H9 (cell line): ENCODE measurements around the gene GPHN. TPM values are rescaled to one million over a fixed set of nuclear protein-coding genes. Genes with fewer than 3 reads are reported as not detected.

Source experiments
- DNase-seq: peaks from one replicate; pipeline ENCODE4 v3.0.0-alpha.2; 2017
- H2AFZ ChIP-seq: one replicate; pipeline ENCODE4 v1.6.1; 2013; ENCODE audit warnings: mild to moderate bottlenecking, low read length, control low read depth, moderate library complexity
- H2AK5ac ChIP-seq: 2 replicates; pipeline ENCODE4 v1.6.1; 2013; ENCODE audit warnings: low read length, control low read depth, mixed read lengths; ENCODE audit not compliant: insufficient read length
- H2BK120ac ChIP-seq: one replicate; pipeline ENCODE4 v1.6.1; 2013; ENCODE audit warnings: low read depth, mild to moderate bottlenecking, low read length, control low read depth, inconsistent platforms; ENCODE audit not compliant: poor library complexity, severe bottlenecking
- H2BK12ac ChIP-seq: 2 replicates; pipeline ENCODE4 v1.6.1; 2013; ENCODE audit warnings: low read length, control low read depth, mixed read lengths, low read depth; ENCODE audit not compliant: insufficient read length
- H2BK15ac ChIP-seq: 2 replicates; pipeline ENCODE4 v1.6.1; 2013; ENCODE audit warnings: low read depth, low read length, control low read depth
- H2BK20ac ChIP-seq: one replicate; pipeline ENCODE4 v1.6.1; 2013; ENCODE audit warnings: low read depth, mild to moderate bottlenecking, low read length, control low read depth, inconsistent platforms; ENCODE audit not compliant: poor library complexity, severe bottlenecking
- H2BK5ac ChIP-seq: 2 replicates; pipeline ENCODE4 v1.6.1; 2013; ENCODE audit warnings: low read length, control low read depth, mixed read lengths; ENCODE audit not compliant: insufficient read length
- H3K14ac ChIP-seq: 2 replicates; pipeline ENCODE4 v1.6.1; 2013; ENCODE audit warnings: low read length, control low read depth; ENCODE audit not compliant: insufficient read depth
- H3K18ac ChIP-seq: 2 replicates; pipeline ENCODE4 v1.6.1; 2013; ENCODE audit warnings: low read depth, mild to moderate bottlenecking, mixed read lengths, low read length, control low read depth; ENCODE audit not compliant: insufficient read length
- H3K23ac ChIP-seq: 2 replicates; pipeline ENCODE4 v1.6.1; 2013; ENCODE audit warnings: low read length, control low read depth, mixed read lengths, low read depth; ENCODE audit not compliant: insufficient read length
- H3K23me2 ChIP-seq: 2 replicates; pipeline ENCODE4 v1.6.1; 2013; ENCODE audit warnings: low read depth, mild to moderate bottlenecking, mixed read lengths, low read length, control low read depth; ENCODE audit not compliant: insufficient read length, poor library complexity, severe bottlenecking
- H3K27ac ChIP-seq: 2 replicates; pipeline ENCODE4 v1.5.1; 2013; ENCODE audit warnings: low read length, control low read depth, mixed read lengths, low read depth; ENCODE audit not compliant: insufficient read length
- H3K27me3 ChIP-seq: 2 replicates; pipeline ENCODE4 v1.6.1; 2013; ENCODE audit warnings: low read length, control low read depth, inconsistent platforms; ENCODE audit not compliant: insufficient read depth
- H3K4ac ChIP-seq: 2 replicates; pipeline ENCODE4 v1.6.1; 2013; ENCODE audit warnings: low read depth, mild to moderate bottlenecking, control low read depth, inconsistent platforms, low read length, moderate library complexity
- H3K4me1 ChIP-seq: 2 replicates; pipeline ENCODE4 v1.6.1; 2013; ENCODE audit warnings: low read length, control low read depth, inconsistent platforms; ENCODE audit not compliant: insufficient read depth
- H3K4me2 ChIP-seq: 2 replicates; pipeline ENCODE4 v1.6.1; 2013; ENCODE audit warnings: low read length, control low read depth, mixed read lengths; ENCODE audit not compliant: insufficient read length, insufficient read depth
- H3K56ac ChIP-seq: 2 replicates; pipeline ENCODE4 v1.6.1; 2013; ENCODE audit warnings: low read depth, mild to moderate bottlenecking, mixed read lengths, low read length, control low read depth; ENCODE audit not compliant: insufficient read length
- H3K79me1 ChIP-seq: 2 replicates; pipeline ENCODE4 v1.6.1; 2013; ENCODE audit warnings: low read depth, mild to moderate bottlenecking, moderate library complexity, low read length, control low read depth, inconsistent platforms; ENCODE audit not compliant: insufficient read depth, poor library complexity, severe bottlenecking
- H3K79me2 ChIP-seq: 2 replicates; pipeline ENCODE4 v1.6.1; 2013; ENCODE audit warnings: low read length, control low read depth, inconsistent platforms; ENCODE audit not compliant: insufficient read depth
- H3K9ac ChIP-seq: 2 replicates; pipeline ENCODE4 v1.6.1; 2013; ENCODE audit warnings: low read length, control low read depth, mixed read lengths; ENCODE audit not compliant: insufficient read length; ENCODE audit errors: extremely low read depth
- H3K9me3 ChIP-seq: one replicate; pipeline ENCODE4 v1.6.1; 2013; ENCODE audit warnings: low read depth, low read length, inconsistent platforms; ENCODE audit not compliant: control insufficient read depth
- H3T11ph ChIP-seq: one replicate; pipeline ENCODE4 v1.6.1; 2013; ENCODE audit warnings: mild to moderate bottlenecking, low read length, control low read depth, inconsistent platforms
- H4K20me1 ChIP-seq: one replicate; pipeline ENCODE4 v1.6.1; 2013; ENCODE audit not compliant: control insufficient read depth, insufficient read length, insufficient read depth
- H4K5ac ChIP-seq: 2 replicates; pipeline ENCODE4 v1.6.1; 2013; ENCODE audit warnings: low read depth, mild to moderate bottlenecking, mixed read lengths, low read length, control low read depth; ENCODE audit not compliant: insufficient read length
- H4K8ac ChIP-seq: replicated peaks from 2 replicates; pipeline ENCODE4 v1.6.1; 2013; ENCODE audit warnings: low read length, control low read depth, mixed read lengths, low read depth; ENCODE audit not compliant: insufficient read length
- H4K91ac ChIP-seq: 2 replicates; pipeline ENCODE4 v1.6.1; 2013; ENCODE audit warnings: low read depth, mild to moderate bottlenecking, moderate library complexity, mixed read lengths, low read length, control low read depth; ENCODE audit not compliant: insufficient read length
- H3K27ac Mint-ChIP-seq, 3 experiments: 2 replicates in 2 of 3; 3 replicates in 1 of 3; pipeline ENCODE4 v1.8.0; 2020 to 2021; ENCODE audit warnings: mixed read lengths in 3 of 3, mild to moderate bottlenecking in 1 of 3, moderate library complexity in 1 of 3
- H3K27me3 Mint-ChIP-seq: 2 replicates; pipeline ENCODE4 v1.8.0; 2021; ENCODE audit warnings: low read depth, mild to moderate bottlenecking, moderate library complexity, mixed read lengths
- H3K36me3 Mint-ChIP-seq, 3 experiments: 2 replicates in 2 of 3; 3 replicates in 1 of 3; pipeline ENCODE4 v1.8.0; 2020 to 2021; ENCODE audit warnings: low read depth in 3 of 3, mixed read lengths in 3 of 3; ENCODE audit not compliant: insufficient read depth in 1 of 3
- H3K4me1 Mint-ChIP-seq, 2 experiments: 2 replicates each; pipeline ENCODE4 v1.8.0; 2020; ENCODE audit warnings: mixed read lengths in 2 of 2
- H3K4me3 Mint-ChIP-seq, 2 experiments: 2 replicates in 1 of 2; 3 replicates in 1 of 2; pipeline ENCODE4 v1.8.0; 2020 to 2021; ENCODE audit warnings: mild to moderate bottlenecking in 2 of 2, mixed read lengths in 2 of 2, moderate library complexity in 1 of 2
- H3K9me3 Mint-ChIP-seq, 2 experiments: 2 replicates in 1 of 2; 3 replicates in 1 of 2; pipeline ENCODE4 v1.8.0; 2020; ENCODE audit warnings: mild to moderate bottlenecking in 2 of 2, mixed read lengths in 2 of 2, moderate library complexity in 1 of 2
- WGBS: extraction: QIAGEN DNeasy Blood & Tissue Kit; methylation state at CpG from one replicate; pipeline ENCODE4 v1.1.7; 2013; ENCODE audit warnings: missing lambda C conversion rate, low lambda C conversion rate, mixed read lengths; ENCODE audit not compliant: insufficient read length; ENCODE audit errors: extremely low coverage; 5-methylcytosine and 5-hydroxymethylcytosine counted together
- total RNA-seq: library from RNA; stranded (reverse); gene quantifications from 2 replicates; pipeline ENCODE4 v1.2.1, GENCODE V29; 2021
- TF ChIP-seq, protein P1 (sequence below): fragments of 200-600 bp; sonication (generic); conservative IDR thresholded peaks from 3 replicates; pipeline ENCODE4 v1.8.0; 2021; ENCODE audit warnings: antibody characterized with exemption, mild to moderate bottlenecking

Gene GPHN
- total RNA-seq, 1 experiment from 2014 or later = 16.1 TPM

DNA sequence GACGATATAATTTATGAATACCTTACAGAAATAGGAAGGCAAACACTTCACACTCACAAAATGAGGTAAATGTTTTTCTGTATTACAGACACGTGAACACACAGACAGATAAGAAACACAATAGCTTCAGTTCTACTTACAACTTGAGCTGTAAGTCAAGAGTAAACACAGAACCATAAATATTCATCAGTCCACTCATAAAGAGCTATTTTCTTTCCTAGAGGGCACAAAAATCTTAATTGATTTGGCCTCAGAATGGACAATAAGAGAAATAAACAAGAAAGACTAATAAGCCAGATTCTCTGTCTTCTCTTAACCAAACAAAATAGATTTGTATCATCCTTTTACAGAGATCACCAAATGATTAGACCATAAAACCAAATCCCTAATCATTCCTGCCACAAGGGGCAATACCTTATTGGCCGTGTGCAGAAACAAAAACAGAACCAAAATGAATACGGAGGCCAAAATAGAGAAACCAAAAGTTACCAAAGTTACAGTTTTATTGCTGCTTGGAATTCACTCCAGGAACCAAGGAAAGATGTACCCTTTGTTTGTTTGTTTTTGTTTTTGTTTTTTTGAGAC lies 643.2 kb downstream of the GPHN start:
- Histone ChIP-seq H3K79me1 (no peaks in the 10 kb centered on the region), H2AFZ (no peak overlapping the region), H3K23ac (no peak overlapping the region), H2BK20ac (no peak overlapping the region), H2BK12ac (no peak overlapping the region), H3K79me2 (no peaks in the 10 kb centered on the region), H3K9me3 (no peaks in the 10 kb centered on the region), H2AK5ac (no peak overlapping the region), H2BK5ac (no peak overlapping the region), H4K8ac (no peak overlapping the region), H4K20me1 (no peaks in the 10 kb centered on the region), H2BK15ac (no peak overlapping the region), H4K5ac (no peak overlapping the region), H3K23me2 (no peaks in the 10 kb centered on the region), H3K18ac (no peak overlapping the region), H3T11ph (no peak overlapping the region), H3K4me2 (no peak overlapping the region), H3K4ac (no peak overlapping the region), H3K9ac (no peak overlapping the region), H3K27ac (no peak overlapping the region), H3K27me3 (no peaks in the 10 kb centered on the region), H4K91ac (no peak overlapping the region), H2BK120ac (no peak overlapping the region), H3K56ac (no peak overlapping the region), H3K14ac (no peak overlapping the region), H3K4me1 (no peaks in the 10 kb centered on the region)
- DNase-seq = no peak
- TF ChIP-seq, protein P1, sequence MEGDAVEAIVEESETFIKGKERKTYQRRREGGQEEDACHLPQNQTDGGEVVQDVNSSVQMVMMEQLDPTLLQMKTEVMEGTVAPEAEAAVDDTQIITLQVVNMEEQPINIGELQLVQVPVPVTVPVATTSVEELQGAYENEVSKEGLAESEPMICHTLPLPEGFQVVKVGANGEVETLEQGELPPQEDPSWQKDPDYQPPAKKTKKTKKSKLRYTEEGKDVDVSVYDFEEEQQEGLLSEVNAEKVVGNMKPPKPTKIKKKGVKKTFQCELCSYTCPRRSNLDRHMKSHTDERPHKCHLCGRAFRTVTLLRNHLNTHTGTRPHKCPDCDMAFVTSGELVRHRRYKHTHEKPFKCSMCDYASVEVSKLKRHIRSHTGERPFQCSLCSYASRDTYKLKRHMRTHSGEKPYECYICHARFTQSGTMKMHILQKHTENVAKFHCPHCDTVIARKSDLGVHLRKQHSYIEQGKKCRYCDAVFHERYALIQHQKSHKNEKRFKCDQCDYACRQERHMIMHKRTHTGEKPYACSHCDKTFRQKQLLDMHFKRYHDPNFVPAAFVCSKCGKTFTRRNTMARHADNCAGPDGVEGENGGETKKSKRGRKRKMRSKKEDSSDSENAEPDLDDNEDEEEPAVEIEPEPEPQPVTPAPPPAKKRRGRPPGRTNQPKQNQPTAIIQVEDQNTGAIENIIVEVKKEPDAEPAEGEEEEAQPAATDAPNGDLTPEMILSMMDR = peak; percentile 64
- Mint-ChIP-seq H3K4me3 (no peak overlapping the region), H3K27ac (no peak overlapping the region), H3K4me1 (peaks cover 4 to 7% of the 10 kb centered on the region in 2 experiments), H3K36me3 (no peaks in the 10 kb centered on the region; a peak in 1 of 7 replicates), H3K27me3 (no peaks in the 10 kb centered on the region), H3K9me3 (no peaks in the 10 kb centered on the region; a peak in 1 of 5 replicates)
- WGBS = no CpG with 5 or more reads among the region's 4 CpGs
